AG04450 (cell line): Measurements from ENCODE around the gene JMJD1C. TPM values are rescaled to one million over a fixed set of nuclear protein-coding genes. Genes with fewer than 3 reads are reported as not detected.
"Not testable (repeated sequence)": the region's sequence is repeated elsewhere in the genome, so short reads cannot be mapped to it uniquely, and the experiment has no call there.

Experiments used
- CTCF ChIA-PET: fragments of 300-600, 350-600 bp; formaldehyde crosslinking; extraction: SDS; loops from one replicate; lab custom pipeline; 2022; ENCODE audit warnings: antibody characterized with exemption, inconsistent platforms; lab: Charles Lee
- POLR2A ChIA-PET: fragments of 350-600 bp; formaldehyde crosslinking; extraction: SDS; loops from one replicate; lab custom pipeline; 2021; ENCODE audit warnings: antibody characterized with exemption, inconsistent platforms; lab: Yijun Ruan, JAX
- DNase-seq: peaks from one replicate; pipeline ENCODE4 v3.0.0-alpha.2; 2011; ENCODE audit warnings: low read depth, low spot score
- H3K27ac ChIP-seq: one replicate; pipeline ENCODE4 v1.5.1; 2012; ENCODE audit warnings: low read depth, low read length, control low read depth
- H3K27me3 ChIP-seq: one replicate; pipeline ENCODE4 v1.6.0; 2012; ENCODE audit warnings: low read length; ENCODE audit not compliant: control insufficient read depth, insufficient read depth
- H3K4me3 ChIP-seq: 2 replicates; pipeline ENCODE4 v1.5.1; 2011; ENCODE audit warnings: mild to moderate bottlenecking, low read depth, low read length, control low read depth
- H3K9me3 ChIP-seq: 2 replicates; pipeline ENCODE4 v1.5.1; 2012; ENCODE audit warnings: low read length; ENCODE audit not compliant: control insufficient read depth, insufficient read depth
- CTCF ChIP-seq: IDR thresholded peaks from 2 replicates; pipeline ENCODE4 v1.5.1; 2011; ENCODE audit warnings: low read depth, low read length, control low read depth, inconsistent platforms
- polyA plus RNA-seq: library from polyadenylated mRNA; depleted of rRNA; stranded (reverse); fragments of >200 nt; gene quantifications from 2 replicates; pipeline ENCODE4 v1.2.3, GENCODE V29; 2011

JMJD1C gene
- polyA plus RNA-seq, 1 experiment = 45.0 TPM

- DNase-seq = no peak
- ChIA-PET POLR2A (interaction anchor here (0.6 kb wide), 1 partner anchor 368 kb away, joined by 3 read pairs; no protein-coding TSS in a partner anchor), CTCF (interaction anchor here (0.5 kb wide), 1 partner anchor 131 kb away, joined by 3 read pairs; no protein-coding TSS in a partner anchor)
- Histone ChIP-seq H3K4me3 (no peak overlapping the region), H3K9me3 (no peaks in the 10 kb centered on the region), H3K27ac (no peak overlapping the region), H3K27me3 (no peaks in the 10 kb centered on the region)
- TF ChIP-seq CTCF = no peak
These were observed 167.8 kb downstream of the JMJD1C start for GRCh38 chr10:63297941-63298340.

- Histone ChIP-seq H3K4me3 (no peak overlapping the region), H3K27ac (no peak overlapping the region), H3K27me3 (no peaks in the 10 kb centered on the region), H3K9me3 (no peaks in the 10 kb centered on the region)
- ChIA-PET POLR2A (no interaction called here), CTCF (no interaction called here)
- DNase-seq = no peak
- no peak for TF ChIP-seq CTCF
These were observed 171.0 kb downstream of the JMJD1C start for GRCh38 chr10:63294781-63295180.

- H3K27me3 ChIP-seq, H3K9me3 ChIP-seq, H3K27ac ChIP-seq, POLR2A ChIA-PET, DNase-seq, H3K4me3 ChIP-seq: not testable (repeated sequence)
- CTCF ChIA-PET = interaction anchor here (1.3 kb wide), 1 partner anchor 341 kb away, joined by 3 read pairs; no protein-coding TSS in a partner anchor
These were observed 172.9 kb downstream of the JMJD1C start for GRCh38 chr10:63292847-63293246.

- ChIA-PET POLR2A (no interaction called here), CTCF (interaction anchor here (2.2 kb wide), 1 partner anchor 432 kb away, joined by 6 read pairs; no protein-coding TSS in a partner anchor)
- no peak overlapping the region for H3K27ac ChIP-seq
- TF ChIP-seq CTCF = no peak
- no peak overlapping the region for H3K4me3 ChIP-seq
- no peaks in the 10 kb centered on the region for H3K9me3 ChIP-seq
- no peaks in the 10 kb centered on the region for H3K27me3 ChIP-seq
- no peak for DNase-seq
These were observed 177.6 kb downstream of the JMJD1C start for GRCh38 chr10:63288170-63288569.

GRCh38 chr10:63286754-63287264, 179.0 kb downstream of the JMJD1C start:
- no peak overlapping the region for H3K4me3 ChIP-seq
- TF ChIP-seq CTCF = no peak
- no peak overlapping the region for H3K27ac ChIP-seq
- no peak for DNase-seq
- ChIA-PET POLR2A (no interaction called here), CTCF (interaction anchor here (0.9 to 2.2 kb wide), 4 partner anchors 69 to 433 kb away, joined by 3 to 6 read pairs (median 4); no protein-coding TSS in a partner anchor)
- no peaks in the 10 kb centered on the region; the same call in 1 of the 2 replicates for H3K9me3 ChIP-seq
- H3K27me3 ChIP-seq = no peaks in the 10 kb centered on the region
